Tibial nerve (tissue), 4 donors: ENCODE results near the gene ROBO1. TPM values are rescaled to one million over a fixed set of nuclear protein-coding genes. Genes with fewer than 3 reads are reported as not detected.
"Not testable (repeated sequence)": the region's sequence is repeated elsewhere in the genome, so short reads cannot be mapped to it uniquely, and the experiment has no call there.

ENCODE experiments used
- DNase-seq, 2 donors: peaks; one replicate each; pipeline ENCODE4 v3.0.0-alpha.2; 2019; ENCODE audit warnings: low spot score in 2 of 2
- H3K27ac ChIP-seq, 4 donors: fragments of 200-600 bp; sonication (generic) in 3 of 4; one replicate each; pipeline ENCODE4 v1.5.1; 2017 to 2019; ENCODE audit warnings: mild to moderate bottlenecking in 1 of 4
- H3K27me3 ChIP-seq, 2 donors: fragments of 200-600 bp; sonication (generic) in 1 of 2; one replicate each; pipeline versions ENCODE4 v1.5.1 to v1.6.0; 2017 to 2019
- H3K36me3 ChIP-seq, 3 donors: fragments of 200-600 bp; sonication (generic); one replicate each; pipeline ENCODE4 v1.5.1; 2018 to 2019
- H3K4me1 ChIP-seq, 4 donors: fragments of 200-600 bp; sonication (generic) in 3 of 4; one replicate each; pipeline ENCODE4 v1.5.1; 2017 to 2019
- H3K4me3 ChIP-seq, 4 donors: fragments of 200-600 bp; sonication (generic) in 3 of 4; one replicate each; pipeline ENCODE4 v1.5.1; 2017 to 2019; ENCODE audit warnings: mild to moderate bottlenecking in 1 of 4, moderate library complexity in 1 of 4
- H3K9me3 ChIP-seq, 4 donors: fragments of 200-600 bp; sonication (generic) in 3 of 4; one replicate each; pipeline ENCODE4 v1.5.1; 2017 to 2019
- EP300 ChIP-seq, 2 donors: sonication (generic); formaldehyde crosslinking; IDR thresholded peaks; one replicate each; pipeline ENCODE4 v1.6.1; 2017; ENCODE audit warnings: antibody characterized with exemption in 2 of 2, mild to moderate bottlenecking in 1 of 2
- POLR2A ChIP-seq, 2 donors: fragments of 450-650 bp; IDR thresholded peaks; one replicate each; pipeline ENCODE4 v1.6.1; 2017; ENCODE audit warnings: antibody characterized with exemption in 2 of 2, mild to moderate bottlenecking in 2 of 2, moderate library complexity in 2 of 2
- WGBS, 2 donors: methylation state at CpG; one replicate each; pipeline ENCODE4 v1.1.5; 2018; 5-methylcytosine and 5-hydroxymethylcytosine counted together
- total RNA-seq, 4 donors: library from RNA; depleted of rRNA; stranded (reverse); fragments of >200 nt; gene quantifications; one replicate each; pipeline ENCODE4 v1.1.0, GENCODE V29; 2016
- TF ChIP-seq, protein P1 (sequence below), 5 experiments: fragments of 200-600 bp in 3 of 5; fragments of 450-650 bp in 2 of 5; sonication (generic) in 3 of 5; IDR thresholded peaks; one replicate each; pipeline ENCODE4 v1.5.1; 2016 to 2019; ENCODE audit warnings: antibody characterized with exemption in 5 of 5, mild to moderate bottlenecking in 3 of 5, moderate library complexity in 2 of 5

ROBO1 gene
- total RNA-seq, 4 donors from 2014 or later, result 12.6 to 27.8 (median 23.1) TPM

DNA sequence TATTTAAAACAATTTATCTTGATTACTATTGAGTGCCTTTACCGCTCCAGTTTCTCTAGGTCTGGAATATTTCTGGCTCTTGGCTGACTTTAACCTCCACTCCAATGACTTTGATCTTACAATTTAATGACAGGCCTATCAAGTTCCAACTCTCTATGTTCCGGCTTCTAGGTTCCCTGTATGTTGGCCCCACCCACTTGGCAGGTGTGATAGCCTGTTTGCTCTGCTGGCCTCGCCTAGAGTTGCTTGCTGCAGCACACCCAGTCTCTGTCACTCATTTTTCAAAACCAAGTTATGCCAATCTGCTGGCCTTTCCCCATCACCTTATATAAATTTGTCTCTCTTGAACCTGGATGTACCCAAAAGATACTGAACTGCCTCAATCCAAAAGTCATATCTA is 428.0 kb downstream of the ROBO1 start:
- H3K27me3 ChIP-seq, result no peaks in the 10 kb centered on the region
- H3K4me1 ChIP-seq, result no peaks in the 10 kb centered on the region
- H3K4me3 ChIP-seq, result no peak overlapping the region
- no peak for DNase-seq
- 80 to 88% methylated on average over 3 of the region's 3 CpGs for WGBS, 2 donors
- TF ChIP-seq POLR2A (IDR thresholded peaks at IDR 0.05), result no peak
- TF ChIP-seq, protein P1, sequence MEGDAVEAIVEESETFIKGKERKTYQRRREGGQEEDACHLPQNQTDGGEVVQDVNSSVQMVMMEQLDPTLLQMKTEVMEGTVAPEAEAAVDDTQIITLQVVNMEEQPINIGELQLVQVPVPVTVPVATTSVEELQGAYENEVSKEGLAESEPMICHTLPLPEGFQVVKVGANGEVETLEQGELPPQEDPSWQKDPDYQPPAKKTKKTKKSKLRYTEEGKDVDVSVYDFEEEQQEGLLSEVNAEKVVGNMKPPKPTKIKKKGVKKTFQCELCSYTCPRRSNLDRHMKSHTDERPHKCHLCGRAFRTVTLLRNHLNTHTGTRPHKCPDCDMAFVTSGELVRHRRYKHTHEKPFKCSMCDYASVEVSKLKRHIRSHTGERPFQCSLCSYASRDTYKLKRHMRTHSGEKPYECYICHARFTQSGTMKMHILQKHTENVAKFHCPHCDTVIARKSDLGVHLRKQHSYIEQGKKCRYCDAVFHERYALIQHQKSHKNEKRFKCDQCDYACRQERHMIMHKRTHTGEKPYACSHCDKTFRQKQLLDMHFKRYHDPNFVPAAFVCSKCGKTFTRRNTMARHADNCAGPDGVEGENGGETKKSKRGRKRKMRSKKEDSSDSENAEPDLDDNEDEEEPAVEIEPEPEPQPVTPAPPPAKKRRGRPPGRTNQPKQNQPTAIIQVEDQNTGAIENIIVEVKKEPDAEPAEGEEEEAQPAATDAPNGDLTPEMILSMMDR (IDR thresholded peaks at IDR 0.05), result no peak
- TF ChIP-seq EP300 (IDR thresholded peaks at IDR 0.05), result no peak
- H3K9me3 ChIP-seq, result no peaks in the 10 kb centered on the region
- H3K27ac ChIP-seq, result no peak overlapping the region
- no peaks in the 10 kb centered on the region for H3K36me3 ChIP-seq

DNA sequence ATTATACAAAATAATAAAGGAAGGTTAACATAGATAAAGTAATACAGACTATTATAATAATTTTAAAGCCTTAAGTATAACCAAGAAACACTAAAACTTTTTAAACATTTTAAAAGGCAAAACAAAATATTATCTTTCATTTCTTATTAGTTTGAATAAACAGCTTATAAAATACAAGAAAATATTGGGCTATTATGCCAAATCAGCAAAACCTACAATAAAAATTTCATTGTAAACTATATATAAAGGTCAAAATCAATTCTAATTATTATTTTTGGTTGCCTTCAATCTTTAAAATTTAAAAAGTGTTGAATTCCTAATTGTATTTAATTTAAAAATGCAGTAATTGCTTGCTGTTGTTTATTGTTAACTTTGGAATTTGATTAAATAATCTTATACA is 430.0 kb downstream of the ROBO1 start:
- no peak for DNase-seq
- no peak overlapping the region for H3K27ac ChIP-seq
- TF ChIP-seq POLR2A (IDR thresholded peaks at IDR 0.05), result no peak
- TF ChIP-seq, protein P1 (IDR thresholded peaks at IDR 0.05), result no peak
- TF ChIP-seq EP300 (IDR thresholded peaks at IDR 0.05), result no peak
- no peaks in the 10 kb centered on the region for H3K4me1 ChIP-seq
- H3K36me3 ChIP-seq, result no peaks in the 10 kb centered on the region
- H3K9me3 ChIP-seq, result no peaks in the 10 kb centered on the region
- H3K27me3 ChIP-seq, result no peaks in the 10 kb centered on the region
- no peak overlapping the region for H3K4me3 ChIP-seq

DNA sequence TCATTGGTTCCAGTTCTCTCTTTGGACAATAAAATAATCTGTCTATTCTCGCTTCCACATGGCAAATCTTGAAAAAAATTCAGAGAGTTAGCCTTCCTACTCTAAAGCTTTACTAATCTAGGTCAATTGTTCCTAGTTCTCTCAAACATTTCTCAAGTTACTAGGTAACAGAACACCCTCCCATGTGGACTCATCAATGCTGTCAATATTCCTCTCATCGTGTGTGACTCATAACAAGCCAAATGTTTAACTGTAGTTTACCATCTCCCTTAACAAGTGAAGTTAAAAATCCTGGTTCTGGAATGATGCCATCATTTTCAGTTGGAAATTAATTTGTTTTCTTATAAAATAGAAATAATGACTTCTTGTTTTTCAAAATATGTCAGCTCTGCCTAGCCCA is 438.6 kb downstream of the ROBO1 start:
- Histone ChIP-seq H3K9me3 (no peaks in the 10 kb centered on the region), H3K36me3 (no peaks in the 10 kb centered on the region), H3K4me1 (no peaks in the 10 kb centered on the region), H3K27ac (no peak overlapping the region), H3K27me3 (no peaks in the 10 kb centered on the region), H3K4me3 (no peak overlapping the region)
- WGBS, 2 donors, result 67 to 77% methylated on average over 2 of the region's 2 CpGs
- TF ChIP-seq, protein P1 (IDR thresholded peaks at IDR 0.05), result no peak
- no peak for TF ChIP-seq POLR2A (IDR thresholded peaks at IDR 0.05)
- TF ChIP-seq EP300 (IDR thresholded peaks at IDR 0.05), result no peak
- no peak for DNase-seq

DNA sequence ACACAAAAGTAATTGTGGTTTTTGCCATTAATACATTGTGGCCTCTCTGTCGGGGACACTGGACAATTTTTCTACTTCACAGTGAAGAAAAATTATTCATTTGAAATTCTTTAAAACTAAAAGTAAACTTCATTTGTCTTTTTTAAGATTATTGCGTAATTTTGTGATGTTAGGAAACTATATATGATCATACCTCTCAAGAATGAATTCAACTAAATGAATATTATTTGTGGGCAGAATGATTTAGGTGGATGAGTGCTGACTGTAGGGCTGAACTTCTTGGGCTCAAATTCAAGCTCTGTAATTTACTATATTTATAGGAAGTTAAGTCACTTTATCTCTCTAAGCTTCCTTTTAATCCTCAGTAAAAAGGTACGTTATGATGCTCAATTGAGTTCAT is 441.2 kb downstream of the ROBO1 start:
- H3K4me1 ChIP-seq, result no peaks in the 10 kb centered on the region
- H3K4me3 ChIP-seq, result no peak overlapping the region
- no peaks in the 10 kb centered on the region for H3K36me3 ChIP-seq
- 92% methylated on average over 3 of the region's 3 CpGs for WGBS, 2 donors
- no peak for DNase-seq
- no peak overlapping the region for H3K27ac ChIP-seq
- no peaks in the 10 kb centered on the region for H3K9me3 ChIP-seq
- no peaks in the 10 kb centered on the region for H3K27me3 ChIP-seq
- TF ChIP-seq, protein P1 (IDR thresholded peaks at IDR 0.05), result no peak
- TF ChIP-seq POLR2A (IDR thresholded peaks at IDR 0.05) (no peak), EP300 (IDR thresholded peaks at IDR 0.05) (no peak)

DNA sequence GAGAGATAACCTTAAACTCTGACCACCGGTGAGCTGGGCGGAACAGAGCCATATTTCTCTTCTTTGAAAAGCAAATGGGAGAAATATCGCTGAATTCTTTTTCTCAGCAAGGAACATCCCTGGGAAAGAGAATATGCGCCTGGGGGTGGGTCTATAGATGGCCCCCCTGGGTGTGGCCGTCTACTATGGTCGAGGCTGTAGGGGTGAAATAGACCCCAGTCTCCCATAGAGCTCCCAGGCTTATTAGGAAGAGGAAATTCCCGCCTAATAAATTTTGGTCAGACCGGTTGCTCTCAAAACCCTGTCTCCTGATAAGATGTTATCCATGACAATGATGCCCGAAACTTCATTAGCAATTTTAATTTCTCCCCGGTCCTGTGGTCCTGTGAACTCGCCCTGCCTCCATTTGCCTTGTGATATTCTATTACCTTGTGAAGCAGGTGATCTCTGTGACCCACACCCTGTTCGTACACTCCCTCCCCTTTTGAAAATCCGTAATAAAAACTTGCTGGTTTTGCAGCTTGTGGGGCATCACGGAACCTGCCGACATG is 441.9 kb downstream of the ROBO1 start:
- H3K9me3 ChIP-seq, DNase-seq: not testable (repeated sequence)
- WGBS, 2 donors, result 71 to 78% methylated on average over 15 of the region's 15 CpGs

More for the DNA sequence above, 441.9 kb downstream of the ROBO1 start:
- H3K36me3 ChIP-seq, H3K27me3 ChIP-seq, H3K27ac ChIP-seq, H3K4me1 ChIP-seq, H3K4me3 ChIP-seq: not testable (repeated sequence)
